Kidney epithelial cell (primary cell): ENCODE measurements around the gene SDCBP2. TPM values are rescaled to one million over a fixed set of nuclear protein-coding genes. Genes with fewer than 3 reads are reported as not detected.

Source experiments
- DNase-seq: peaks from one replicate; pipeline ENCODE4 v3.0.0-alpha.2; 2010; ENCODE audit warnings: low read depth
- H3K27me3 ChIP-seq: 2 replicates; pipeline ENCODE4 v1.6.0; 2011; ENCODE audit warnings: low read length; ENCODE audit not compliant: control insufficient read depth, insufficient read depth
- H3K36me3 ChIP-seq: 2 replicates; pipeline ENCODE4 v1.5.1; 2011; ENCODE audit warnings: low read length; ENCODE audit not compliant: control insufficient read depth, insufficient read depth
- H3K4me3 ChIP-seq: 2 replicates; pipeline ENCODE4 v1.5.1; 2011; ENCODE audit warnings: low read depth, mild to moderate bottlenecking, control low read depth, low read length
- total RNA-seq: library from RNA; depleted of rRNA; stranded (reverse); fragments of >200 nt; gene quantifications from 2 replicates; pipeline ENCODE4 v1.2.3, GENCODE V29; 2015
- TF ChIP-seq, protein P1 (sequence below): IDR thresholded peaks from 2 replicates; pipeline ENCODE4 v1.5.1; 2011; ENCODE audit warnings: mild to moderate bottlenecking, moderate library complexity, low read length, control low read depth, inconsistent platforms; ENCODE audit not compliant: insufficient read depth, poor library complexity, severe bottlenecking

SDCBP2 gene
- total RNA-seq, 1 donor from 2014 or later: 6.1 TPM

DNA sequence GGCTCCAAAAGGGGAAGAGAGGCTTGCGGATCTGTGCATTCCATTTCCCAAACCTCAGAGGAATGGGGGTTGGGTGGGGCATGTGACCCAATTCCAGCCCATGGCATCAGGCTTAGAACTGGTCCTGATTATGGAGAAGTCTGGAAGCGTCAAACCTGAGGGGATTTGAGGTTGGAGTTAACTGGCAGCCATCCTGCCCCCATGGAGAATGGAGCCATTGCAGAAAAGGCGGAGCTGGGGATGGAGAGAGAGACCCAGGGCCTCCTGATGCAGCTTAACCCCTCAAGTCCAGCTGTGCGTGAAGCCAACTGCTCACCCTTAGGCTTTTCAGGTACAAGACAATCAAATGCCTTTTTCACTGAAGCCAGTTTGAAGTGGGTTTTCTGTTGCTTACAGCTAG, 9.9 kb upstream of the SDCBP2 start:
- TF ChIP-seq, protein P1, sequence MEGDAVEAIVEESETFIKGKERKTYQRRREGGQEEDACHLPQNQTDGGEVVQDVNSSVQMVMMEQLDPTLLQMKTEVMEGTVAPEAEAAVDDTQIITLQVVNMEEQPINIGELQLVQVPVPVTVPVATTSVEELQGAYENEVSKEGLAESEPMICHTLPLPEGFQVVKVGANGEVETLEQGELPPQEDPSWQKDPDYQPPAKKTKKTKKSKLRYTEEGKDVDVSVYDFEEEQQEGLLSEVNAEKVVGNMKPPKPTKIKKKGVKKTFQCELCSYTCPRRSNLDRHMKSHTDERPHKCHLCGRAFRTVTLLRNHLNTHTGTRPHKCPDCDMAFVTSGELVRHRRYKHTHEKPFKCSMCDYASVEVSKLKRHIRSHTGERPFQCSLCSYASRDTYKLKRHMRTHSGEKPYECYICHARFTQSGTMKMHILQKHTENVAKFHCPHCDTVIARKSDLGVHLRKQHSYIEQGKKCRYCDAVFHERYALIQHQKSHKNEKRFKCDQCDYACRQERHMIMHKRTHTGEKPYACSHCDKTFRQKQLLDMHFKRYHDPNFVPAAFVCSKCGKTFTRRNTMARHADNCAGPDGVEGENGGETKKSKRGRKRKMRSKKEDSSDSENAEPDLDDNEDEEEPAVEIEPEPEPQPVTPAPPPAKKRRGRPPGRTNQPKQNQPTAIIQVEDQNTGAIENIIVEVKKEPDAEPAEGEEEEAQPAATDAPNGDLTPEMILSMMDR: no peak
- Histone ChIP-seq H3K4me3 (no peak overlapping the region), H3K27me3 (no peaks in the 10 kb centered on the region), H3K36me3 (no peaks in the 10 kb centered on the region)
- no peak for DNase-seq

DNA sequence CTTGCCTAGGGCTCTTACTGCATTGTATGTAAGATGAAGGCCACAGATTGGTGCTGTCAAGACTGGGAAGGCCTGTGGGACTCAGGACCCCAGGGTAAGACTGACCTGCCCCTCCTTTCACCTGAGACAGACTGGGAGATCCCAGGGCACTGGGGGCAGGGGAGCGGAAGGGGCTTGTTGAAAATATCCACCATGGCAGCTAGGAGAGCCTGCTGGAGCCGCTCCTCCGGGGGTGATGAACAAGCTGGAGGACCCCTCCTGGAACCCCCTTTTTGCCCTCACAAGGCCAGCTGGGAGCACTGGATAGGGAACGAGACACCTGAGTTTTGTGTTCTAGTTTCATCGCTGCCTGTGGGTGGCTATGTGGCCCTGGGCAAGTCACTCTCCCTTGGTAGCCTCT, 9.2 kb upstream of the SDCBP2 start:
- no peak for DNase-seq
- no peaks in the 10 kb centered on the region for H3K27me3 ChIP-seq
- no peaks in the 10 kb centered on the region for H3K36me3 ChIP-seq
- TF ChIP-seq, protein P1: no peak
- H3K4me3 ChIP-seq: no peak overlapping the region

DNA sequence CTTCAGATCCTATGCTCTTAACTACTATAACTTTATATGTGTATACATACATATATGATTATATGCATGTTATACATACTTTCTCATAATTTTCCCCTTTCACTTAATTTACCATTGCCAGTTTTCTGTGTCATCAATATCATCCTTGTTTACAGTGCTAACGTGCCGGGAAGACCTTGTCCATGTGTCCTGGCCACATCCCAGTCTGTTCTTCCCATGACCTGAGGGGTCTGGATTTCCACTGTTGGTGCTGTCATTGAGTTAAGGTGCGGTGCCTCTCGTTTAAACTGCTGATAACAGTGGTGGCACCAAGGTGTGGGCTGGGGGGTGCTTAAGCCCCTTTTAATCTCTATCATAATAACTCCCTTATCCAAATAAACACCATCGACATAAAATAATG, 8.5 kb upstream of the SDCBP2 start:
- TF ChIP-seq, protein P1: no peak
- no peak for DNase-seq
- H3K27me3 ChIP-seq: no peaks in the 10 kb centered on the region
- no peaks in the 10 kb centered on the region for H3K36me3 ChIP-seq
- no peak overlapping the region for H3K4me3 ChIP-seq

DNA sequence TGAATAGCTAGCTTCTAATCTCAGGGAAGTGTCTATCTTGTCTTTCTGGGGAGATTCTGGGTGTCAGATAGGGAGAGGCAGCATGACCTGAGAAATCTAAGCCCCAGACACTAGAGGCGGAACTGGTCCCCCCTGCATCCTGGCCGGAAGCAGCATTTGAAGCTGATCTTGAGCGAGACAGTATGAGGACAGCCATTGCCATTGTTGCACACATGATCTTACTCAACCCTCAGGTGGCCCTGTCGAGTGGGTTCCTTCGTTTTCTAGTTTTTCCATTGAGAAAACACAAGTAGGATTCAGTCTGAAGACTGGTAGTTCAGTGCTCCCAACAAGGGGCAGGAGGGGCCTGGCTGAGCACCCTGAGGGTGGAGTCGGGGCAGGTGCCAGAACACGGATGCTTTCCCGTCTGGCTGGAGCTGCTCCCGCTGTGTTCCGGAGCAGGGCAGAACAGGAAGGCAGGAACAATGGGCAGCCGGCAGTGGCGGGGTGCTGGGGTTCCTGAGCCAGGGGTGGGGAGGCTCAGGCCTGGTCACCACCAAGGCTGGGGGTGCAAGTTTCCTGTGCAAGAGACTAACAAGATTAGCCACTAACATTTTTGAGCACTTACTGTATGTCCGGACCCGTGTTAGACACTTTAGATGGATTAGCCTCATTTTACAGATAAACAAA, 7.9 kb upstream of the SDCBP2 start:
- TF ChIP-seq, protein P1: no peak
- Histone ChIP-seq H3K36me3 (no peaks in the 10 kb centered on the region), H3K4me3 (no peak overlapping the region), H3K27me3 (no peaks in the 10 kb centered on the region)
- no peak for DNase-seq

DNA sequence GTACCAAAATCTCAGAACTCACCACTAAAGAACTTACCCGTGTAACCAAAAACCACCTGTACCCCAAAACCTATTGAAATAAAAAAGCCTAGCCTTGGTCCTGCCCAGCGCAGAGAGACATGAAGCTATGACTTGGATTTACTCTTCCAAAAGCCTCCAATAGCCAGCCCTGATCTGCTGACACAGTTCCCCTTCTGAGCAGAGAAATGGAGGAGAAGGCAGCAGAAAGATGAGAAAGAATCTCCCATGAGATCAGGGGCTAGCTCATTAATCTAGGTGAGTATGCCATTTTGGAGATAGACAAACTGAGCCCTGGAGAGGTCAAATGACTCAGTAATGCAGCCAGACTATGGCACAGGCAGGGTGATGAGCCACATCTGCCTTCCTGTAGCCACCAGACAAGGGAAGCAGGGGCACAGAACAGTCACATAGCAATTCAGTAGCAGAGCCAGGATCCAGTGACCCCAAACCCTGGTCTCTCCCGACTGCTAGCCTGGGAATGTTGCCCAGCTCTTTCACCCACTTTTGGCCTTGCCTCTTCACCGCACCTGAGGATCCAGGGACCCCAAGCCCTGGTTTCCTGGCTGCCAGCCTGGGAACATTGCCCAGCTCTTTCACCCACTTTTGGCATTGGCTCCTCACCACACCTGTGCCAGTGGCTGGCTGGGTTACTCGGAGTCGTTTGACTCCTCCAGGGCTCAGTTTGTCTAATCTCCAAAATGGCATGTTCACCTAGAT, 7.2 kb upstream of the SDCBP2 start:
- Histone ChIP-seq H3K4me3 (no peak overlapping the region), H3K27me3 (no peaks in the 10 kb centered on the region), H3K36me3 (no peaks in the 10 kb centered on the region)
- no peak for DNase-seq
- TF ChIP-seq, protein P1: no peak
